ENCODE measurements around the gene FGF16.
A peak's percentile ranks its signal among the peaks of the same experiment; 100 is the strongest.

- TF ChIP-seq CTCF (IDR thresholded peaks at IDR 0.05) (peak in 1 of 3 experiments; percentile 12), POLR2AphosphoS5 (IDR thresholded peaks at IDR 0.05) (peak in 1 of 2 donors; percentile 18), POLR2A (IDR thresholded peaks at IDR 0.05; ENCODE audit: low read depth) (no peak)
Observed at GRCh38 chrX:77446029-77446585, 1.1 kb upstream of the FGF16 start.

All from esophagus muscularis mucosa (tissue), 3 donors.